Liver (tissue), 9 donors: ENCODE data around the gene DIO3. TPM values are rescaled to one million over a fixed set of nuclear protein-coding genes. Genes with fewer than 3 reads are reported as not detected.
A peak's percentile ranks its signal among the peaks of the same experiment; 100 is the strongest.

ENCODE experiments used
- DNase-seq: peaks from one replicate; pipeline ENCODE4 v3.0.0-alpha.2; 2017; ENCODE audit warnings: low spot score
- H3K27ac ChIP-seq, 2 donors: one replicate each; pipeline ENCODE4 v1.7.0; 2013; ENCODE audit warnings: inconsistent platforms in 2 of 2, low read length in 2 of 2, control low read depth in 1 of 2, low read depth in 1 of 2, mild to moderate bottlenecking in 1 of 2
- H3K27me3 ChIP-seq, 4 donors: one replicate each; pipeline versions ENCODE4 v1.6.1 to v1.7.0; 2013; ENCODE audit warnings: low read length in 3 of 4, inconsistent platforms in 1 of 4, mild to moderate bottlenecking in 1 of 4, moderate library complexity in 1 of 4; ENCODE audit not compliant: control insufficient read depth in 4 of 4, insufficient read depth in 4 of 4
- H3K36me3 ChIP-seq, 4 donors: one replicate each; pipeline versions ENCODE4 v1.6.1 to v1.7.0; 2013; ENCODE audit warnings: low read length in 3 of 4, mild to moderate bottlenecking in 3 of 4, low read depth in 1 of 4, moderate library complexity in 1 of 4; ENCODE audit not compliant: control insufficient read depth in 4 of 4, insufficient read depth in 3 of 4
- H3K4me1 ChIP-seq, 4 donors: one replicate each; pipeline versions ENCODE4 v1.6.1 to v1.7.0; 2013; ENCODE audit warnings: low read length in 3 of 4, mild to moderate bottlenecking in 3 of 4, moderate library complexity in 1 of 4; ENCODE audit not compliant: control insufficient read depth in 4 of 4, insufficient read depth in 4 of 4
- H3K4me3 ChIP-seq, 3 donors: one replicate each; pipeline versions ENCODE4 v1.6.1 to v1.7.0; 2013; ENCODE audit warnings: low read length in 3 of 3, control low read depth in 1 of 3, low read depth in 1 of 3, mild to moderate bottlenecking in 1 of 3
- H3K9ac ChIP-seq, 2 donors: one replicate each; pipeline ENCODE4 v1.7.0; 2013; ENCODE audit warnings: low read length in 2 of 2, mild to moderate bottlenecking in 2 of 2, moderate library complexity in 2 of 2, control low read depth in 1 of 2, low read depth in 1 of 2
- H3K9me3 ChIP-seq, 4 donors: one replicate each; pipeline versions ENCODE4 v1.6.1 to v1.7.0; 2013; ENCODE audit warnings: low read length in 3 of 4; ENCODE audit not compliant: control insufficient read depth in 4 of 4
- ATF3 ChIP-seq: IDR thresholded peaks from 2 replicates; pipeline ENCODE4 v1.6.1; 2016; ENCODE audit warnings: antibody characterized with exemption
- CTCF ChIP-seq: fragments of 150-350 bp; IDR thresholded peaks from 2 replicates; pipeline ENCODE4 v1.5.1; 2017; ENCODE audit warnings: improper control_type of control experiment, low read depth, low read length; ENCODE audit not compliant: missing input control
- EGR1 ChIP-seq, 2 donors: IDR thresholded peaks; 2 replicates each; pipeline ENCODE4 v1.6.1; 2016 to 2018; ENCODE audit warnings: antibody characterized with exemption in 2 of 2, low read depth in 2 of 2
- FOXA1 ChIP-seq: IDR thresholded peaks from 2 replicates; pipeline ENCODE4 v1.6.1; 2016; ENCODE audit warnings: antibody characterized with exemption
- FOXA2 ChIP-seq: IDR thresholded peaks from 2 replicates; pipeline ENCODE4 v1.6.1; 2016; ENCODE audit warnings: antibody characterized with exemption
- GABPA ChIP-seq, 2 donors: IDR thresholded peaks in 1 of 2; conservative IDR thresholded peaks in 1 of 2; 2 replicates each; pipeline ENCODE4 v1.6.1; 2016; ENCODE audit warnings: antibody characterized with exemption in 2 of 2, mild to moderate bottlenecking in 1 of 2, moderate library complexity in 1 of 2
- HNF4A ChIP-seq, 2 donors: conservative IDR thresholded peaks; 2 replicates each; pipeline ENCODE4 v1.6.1; 2016; ENCODE audit warnings: antibody characterized with exemption in 2 of 2, mild to moderate bottlenecking in 2 of 2
- HNF4G ChIP-seq: IDR thresholded peaks from 2 replicates; pipeline ENCODE4 v1.6.1; 2016; ENCODE audit warnings: antibody characterized with exemption
- JUND ChIP-seq, 2 donors: IDR thresholded peaks; 2 replicates each; pipeline ENCODE4 v1.6.1; 2016; ENCODE audit warnings: antibody characterized with exemption in 2 of 2
- MAX ChIP-seq: IDR thresholded peaks from 2 replicates; pipeline ENCODE4 v1.6.1; 2016; ENCODE audit warnings: antibody characterized with exemption
- NR2F2 ChIP-seq: IDR thresholded peaks from 2 replicates; pipeline ENCODE4 v1.6.1; 2016; ENCODE audit warnings: antibody characterized with exemption
- REST ChIP-seq: IDR thresholded peaks from 2 replicates; pipeline ENCODE4 v1.6.1; 2016; ENCODE audit warnings: antibody characterized with exemption, mild to moderate bottlenecking
- SP1 ChIP-seq: IDR thresholded peaks from 2 replicates; pipeline ENCODE4 v1.6.1; 2018; ENCODE audit warnings: antibody characterized with exemption, mild to moderate bottlenecking
- ZBTB33 ChIP-seq: IDR thresholded peaks from 2 replicates; pipeline ENCODE4 v1.6.1; 2016; ENCODE audit warnings: antibody characterized with exemption
- WGBS: extraction: QIAGEN DNeasy Blood & Tissue Kit; methylation state at CpG from one replicate; pipeline ENCODE4 v1.1.7; 2013; 5-methylcytosine and 5-hydroxymethylcytosine counted together
- polyA plus RNA-seq, 2 donors: library from polyadenylated mRNA; stranded (reverse) in 1 of 2; unstranded in 1 of 2; fragments of 200-250 nt in 1 of 2; fragments of >200 nt in 1 of 2; fragmentation: Nextera tagmentation in 1 of 2; extraction: Ambion mirVana in 1 of 2; gene quantifications; one replicate each; pipeline versions ENCODE4 v1.2.1 to v1.2.3, GENCODE V29; 2013 to 2015
- total RNA-seq, 2 donors: library from RNA; depleted of rRNA; stranded (reverse); fragments of >200 nt; gene quantifications; one replicate each; pipeline ENCODE4 v1.2.3, GENCODE V29; 2014
- donor health status: healthy.
- donor health status: healthy.
- donor health status: healthy.
- donor health status: healthy.
- donor health status: healthy.

Gene DIO3
- total and polyA plus RNA-seq, 4 donors: 0.17 to 9.3 (median 0.51) TPM; not detected in 1

- Histone ChIP-seq H3K27ac (no peak overlapping the region), H3K4me3 (peak overlapping the region in 1 of 3 donors; percentile 11), H3K36me3 (no peaks in the 10 kb centered on the region), H3K27me3 (peaks cover 4 to 26% (median 22%) of the 10 kb centered on the region in 4 donors), H3K9ac (no peak overlapping the region), H3K4me1 (peaks cover 3 to 12% (median 5%) of the 10 kb centered on the region in 4 donors), H3K9me3 (peaks cover 7 to 13% (median 9%) of the 10 kb centered on the region in 4 donors)
- TF ChIP-seq FOXA2: no peak
- TF ChIP-seq HNF4A (conservative IDR thresholded peaks at IDR 0.05): no peak
- TF ChIP-seq CTCF: no peak
- TF ChIP-seq MAX: no peak
- no peak for TF ChIP-seq GABPA (IDR thresholded peaks at IDR 0.05 in 1 of 2, conservative IDR thresholded peaks at IDR 0.05 in 1 of 2)
- no peak for TF ChIP-seq SP1
- no peak for TF ChIP-seq JUND (IDR thresholded peaks at IDR 0.05)
- TF ChIP-seq NR2F2: no peak
- TF ChIP-seq ATF3: no peak
- TF ChIP-seq FOXA1: no peak
- no peak for TF ChIP-seq REST
- TF ChIP-seq ZBTB33: no peak
- TF ChIP-seq HNF4G: no peak
- no peak for TF ChIP-seq EGR1 (IDR thresholded peaks at IDR 0.05; ENCODE audit: low read depth in 2 of 2)
- DNase-seq: no peak
- 4% methylated on average over 21 of the region's 21 CpGs for WGBS
Measured at GRCh38 chr14:101564444-101564776, 3.1 kb downstream of the DIO3 start.
